ENCODE results near the gene LST1. TPM values are rescaled to one million over a fixed set of nuclear protein-coding genes. Genes with fewer than 3 reads are reported as not detected.
A peak's percentile ranks its signal among the peaks of the same experiment; 100 is the strongest.

The LST1 gene
- total RNA-seq, 1 experiment from 2014 or later = 0.69 TPM

DNA sequence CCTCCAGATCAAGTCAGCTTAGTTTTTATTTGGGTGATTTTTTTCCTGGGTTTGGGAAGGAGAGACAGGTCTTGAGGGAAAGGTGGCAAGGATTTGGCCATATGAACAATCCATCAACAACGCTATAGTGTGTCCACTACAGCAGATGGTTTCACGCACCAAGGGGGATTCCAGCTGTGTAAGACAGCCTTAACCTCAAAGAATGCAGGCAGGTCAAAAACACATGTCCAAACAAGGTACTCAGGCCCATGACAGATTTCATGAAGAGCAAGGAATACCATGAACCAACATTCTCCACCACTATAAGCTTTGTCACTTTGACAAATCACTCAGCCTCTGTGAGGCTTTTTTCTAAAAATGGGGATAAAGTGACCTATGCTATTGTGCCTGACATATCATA, 30.9 kb downstream of the LST1 start:
- no peak for DNase-seq (ENCODE audit: low read depth, low spot score)
- H3K9me3 ChIP-seq (ENCODE audit: control insufficient read depth in 1 of 2, insufficient read depth in 1 of 2, low read depth in 1 of 2, low read length in 2 of 2) = no peaks in the 10 kb centered on the region
- CTCF ChIA-PET = no interaction called here

DNA sequence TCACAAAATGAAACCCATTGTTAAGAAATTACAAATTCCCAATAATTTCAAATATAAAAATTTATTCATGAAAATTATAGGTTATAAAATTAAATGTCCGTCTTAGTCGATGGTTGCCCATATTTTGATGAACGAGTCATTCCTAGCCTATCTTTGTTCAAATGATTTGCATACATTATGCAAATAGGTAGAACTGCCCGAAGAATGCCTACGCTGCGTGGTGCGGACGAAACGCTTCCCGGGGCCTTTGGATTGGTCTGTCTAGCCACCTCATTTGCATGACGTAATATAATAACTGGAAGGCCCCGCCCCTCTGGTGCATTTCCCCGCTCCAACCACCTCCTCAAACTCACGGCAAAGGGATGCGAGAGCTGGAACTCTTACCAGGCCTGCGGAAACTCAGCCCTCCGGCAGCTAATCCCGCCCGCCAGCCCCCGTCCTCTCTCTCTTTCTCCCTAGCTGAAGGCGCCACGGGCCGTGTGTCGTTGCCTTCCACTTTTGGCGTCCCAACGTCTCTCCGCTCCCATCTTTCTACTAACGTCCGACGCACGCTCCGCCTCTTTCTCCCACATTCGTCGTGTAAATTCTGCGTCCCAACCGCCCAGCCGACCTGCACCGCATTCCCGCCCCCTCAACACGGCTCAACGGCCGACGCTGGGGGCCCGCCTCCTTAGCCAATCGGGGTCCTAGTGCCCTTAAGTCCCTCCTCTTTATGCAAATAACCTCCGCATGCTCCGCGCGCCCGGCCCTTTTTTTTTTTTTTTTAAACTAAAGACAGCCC, 33.9 kb downstream of the LST1 start:
- Histone ChIP-seq H3K9me3 (ENCODE audit: control insufficient read depth in 1 of 2, insufficient read depth in 1 of 2, low read depth in 1 of 2, low read length in 2 of 2) (no peaks in the 10 kb centered on the region), H3K4me2 (ENCODE audit: low read length) (peak overlapping the region; percentile 73), H3K79me2 (ENCODE audit: insufficient read depth, low read length) (peaks cover 42% of the 10 kb centered on the region), H3K36me3 (ENCODE audit: control insufficient read depth in 1 of 2, insufficient read depth in 2 of 2, low read length in 2 of 2) (peaks cover 6 to 36% of the 10 kb centered on the region in 2 experiments), H3K27me3 (ENCODE audit: insufficient read depth, low read length) (no peaks in the 10 kb centered on the region), H3K4me1 (ENCODE audit: control insufficient read depth in 1 of 2, insufficient read depth in 2 of 2, low read length in 2 of 2) (peaks cover 6 to 18% of the 10 kb centered on the region in 2 experiments; a peak in 3 of 4 replicates), H3K27ac (ENCODE audit: low read depth, low read length) (peak overlapping the region; percentile 77), H3K9me2 (ENCODE audit: insufficient read depth) (no peaks in the 10 kb centered on the region), H2AFZ (ENCODE audit: low read depth, low read length, poor library complexity, severe bottlenecking) (no peak overlapping the region), H4K20me1 (ENCODE audit: insufficient read depth) (no peaks in the 10 kb centered on the region), H3K9ac (ENCODE audit: low read length) (peak overlapping the region; percentile 73), H3K4me3 (replicated peaks in 1 of 2; ENCODE audit: low read depth in 1 of 2, low read length in 2 of 2) (peak overlapping the region; percentile 57 to 61)
- intact Hi-C loops (cut with micrococcal nuclease) = loop anchor here (1.0 kb wide), 2 partner anchors 32 to 74 kb away; partner anchors contain the start of genes ATP6V1G2 and BAG6
- BruUV-seq (replicated peaks) = TSS peak; percentile 97
- peak; percentile 98 for DNase-seq (ENCODE audit: low read depth, low spot score)
- POLR2A ChIA-PET = interaction anchor here (0.7 to 1.6 kb wide), 5 partner anchors 9 to 208 kb away, joined by 3 to 4 read pairs (median 3); partner anchors contain the start of genes C6orf47 and HSPA1B
- peak; percentile 92 for ATAC-seq
- CTCF ChIA-PET = interaction anchor here (1.0 to 1.3 kb wide), 2 partner anchors 21 to 39 kb away, joined by 3 to 5 read pairs; no protein-coding TSS in a partner anchor
- RAD21 ChIA-PET (ENCODE audit: low non-redundant PET in 1 of 2, low total read pairs in 2 of 2, uncharacterized antibody in 2 of 2, unreplicated experiment in 2 of 2) = no interaction called here
- TF ChIP-seq CEBPB (IDR thresholded peaks at IDR 0.05; ENCODE audit: low read depth) (no peak), FOSL1 (IDR thresholded peaks at IDR 0.05; ENCODE audit: low read depth) (no peak), RAD21 (IDR thresholded peaks at IDR 0.05; ENCODE audit: low read depth) (no peak), EZH2phosphoT487 (IDR thresholded peaks at IDR 0.05; ENCODE audit: borderline replicate concordance) (no peak), ZNF274 (IDR thresholded peaks at IDR 0.05; ENCODE audit: low read depth, low read length) (no peak), ZFX (IDR thresholded peaks at IDR 0.05) (no peak), POLR2AphosphoS5 (IDR thresholded peaks at IDR 0.05; ENCODE audit: low read depth, low read length) (peak; percentile 80; the same call in 1 of the 2 replicates), SIN3A (IDR thresholded peaks at IDR 0.05; ENCODE audit: low read depth) (no peak), YY1 (IDR thresholded peaks at IDR 0.05; ENCODE audit: extremely low read depth, insufficient replicate concordance, low read depth, low read length) (peak; percentile 13), JUND (IDR thresholded peaks at IDR 0.05) (no peak), CBX3 (IDR thresholded peaks at IDR 0.05; ENCODE audit: low read depth) (no peak), SRF (IDR thresholded peaks at IDR 0.05; ENCODE audit: low read depth) (peak; percentile 76)
- TF ChIP-seq, protein P1, sequence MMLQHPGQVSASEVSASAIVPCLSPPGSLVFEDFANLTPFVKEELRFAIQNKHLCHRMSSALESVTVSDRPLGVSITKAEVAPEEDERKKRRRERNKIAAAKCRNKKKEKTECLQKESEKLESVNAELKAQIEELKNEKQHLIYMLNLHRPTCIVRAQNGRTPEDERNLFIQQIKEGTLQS (IDR thresholded peaks at IDR 0.05) = no peak
- TF ChIP-seq, protein P2, sequence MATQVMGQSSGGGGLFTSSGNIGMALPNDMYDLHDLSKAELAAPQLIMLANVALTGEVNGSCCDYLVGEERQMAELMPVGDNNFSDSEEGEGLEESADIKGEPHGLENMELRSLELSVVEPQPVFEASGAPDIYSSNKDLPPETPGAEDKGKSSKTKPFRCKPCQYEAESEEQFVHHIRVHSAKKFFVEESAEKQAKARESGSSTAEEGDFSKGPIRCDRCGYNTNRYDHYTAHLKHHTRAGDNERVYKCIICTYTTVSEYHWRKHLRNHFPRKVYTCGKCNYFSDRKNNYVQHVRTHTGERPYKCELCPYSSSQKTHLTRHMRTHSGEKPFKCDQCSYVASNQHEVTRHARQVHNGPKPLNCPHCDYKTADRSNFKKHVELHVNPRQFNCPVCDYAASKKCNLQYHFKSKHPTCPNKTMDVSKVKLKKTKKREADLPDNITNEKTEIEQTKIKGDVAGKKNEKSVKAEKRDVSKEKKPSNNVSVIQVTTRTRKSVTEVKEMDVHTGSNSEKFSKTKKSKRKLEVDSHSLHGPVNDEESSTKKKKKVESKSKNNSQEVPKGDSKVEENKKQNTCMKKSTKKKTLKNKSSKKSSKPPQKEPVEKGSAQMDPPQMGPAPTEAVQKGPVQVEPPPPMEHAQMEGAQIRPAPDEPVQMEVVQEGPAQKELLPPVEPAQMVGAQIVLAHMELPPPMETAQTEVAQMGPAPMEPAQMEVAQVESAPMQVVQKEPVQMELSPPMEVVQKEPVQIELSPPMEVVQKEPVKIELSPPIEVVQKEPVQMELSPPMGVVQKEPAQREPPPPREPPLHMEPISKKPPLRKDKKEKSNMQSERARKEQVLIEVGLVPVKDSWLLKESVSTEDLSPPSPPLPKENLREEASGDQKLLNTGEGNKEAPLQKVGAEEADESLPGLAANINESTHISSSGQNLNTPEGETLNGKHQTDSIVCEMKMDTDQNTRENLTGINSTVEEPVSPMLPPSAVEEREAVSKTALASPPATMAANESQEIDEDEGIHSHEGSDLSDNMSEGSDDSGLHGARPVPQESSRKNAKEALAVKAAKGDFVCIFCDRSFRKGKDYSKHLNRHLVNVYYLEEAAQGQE (IDR thresholded peaks at IDR 0.05; ENCODE audit: low read depth) = no peak

More for the DNA sequence above, 30.9 kb downstream of the LST1 start:
- H3K9me2 ChIP-seq (ENCODE audit: insufficient read depth) = no peaks in the 10 kb centered on the region
- BruUV-seq (replicated peaks) = no TSS peak
- H3K27ac ChIP-seq (ENCODE audit: low read depth, low read length) = no peak overlapping the region
- intact Hi-C loops (cut with micrococcal nuclease) = no loop called here
- peaks cover 12% of the 10 kb centered on the region for H3K79me2 ChIP-seq (ENCODE audit: insufficient read depth, low read length)
- H2AFZ ChIP-seq (ENCODE audit: low read depth, low read length, poor library complexity, severe bottlenecking) = no peak overlapping the region
- ChIA-PET RAD21 (ENCODE audit: low non-redundant PET in 1 of 2, low total read pairs in 2 of 2, uncharacterized antibody in 2 of 2, unreplicated experiment in 2 of 2) (no interaction called here), POLR2A (no interaction called here)
- ATAC-seq = no peak
- H3K4me2 ChIP-seq (ENCODE audit: low read length) = no peak overlapping the region
- H3K36me3 ChIP-seq (ENCODE audit: control insufficient read depth in 1 of 2, insufficient read depth in 2 of 2, low read length in 2 of 2) = peaks cover 0 to 7% of the 10 kb centered on the region in 2 experiments; a peak in 2 of 4 replicates
- H3K4me3 ChIP-seq (replicated peaks in 1 of 2; ENCODE audit: low read depth in 1 of 2, low read length in 2 of 2) = no peak overlapping the region
- no peak overlapping the region for H3K9ac ChIP-seq (ENCODE audit: low read length)
- TF ChIP-seq ZFX (IDR thresholded peaks at IDR 0.05) (no peak), SIN3A (IDR thresholded peaks at IDR 0.05; ENCODE audit: low read depth) (no peak), POLR2A (IDR thresholded peaks at IDR 0.05; ENCODE audit: borderline replicate concordance, extremely low read depth, insufficient read depth, insufficient read length) (no peak), TCF7L2 (IDR thresholded peaks at IDR 0.05; ENCODE audit: borderline replicate concordance, extremely low read depth, insufficient read depth, insufficient read length) (no peak)
- no peaks in the 10 kb centered on the region for H4K20me1 ChIP-seq (ENCODE audit: insufficient read depth)
- H3K4me1 ChIP-seq (ENCODE audit: control insufficient read depth in 1 of 2, insufficient read depth in 2 of 2, low read length in 2 of 2) = peaks cover 1 to 12% of the 10 kb centered on the region in 2 experiments; a peak in 3 of 4 replicates
- no peaks in the 10 kb centered on the region for H3K27me3 ChIP-seq (ENCODE audit: insufficient read depth, low read length)

All from HCT116 (cell line).